ENCODE measurements around the gene RARA.
"Not testable (repeated sequence)": the region's sequence is repeated elsewhere in the genome, so short reads cannot be mapped to it uniquely, and the experiment has no call there.

Gene RARA

GRCh38 chr17:40374821-40375498 is 66.0 kb downstream of the RARA start:
- no peak for DNase-seq (ENCODE audit: low read depth)

DNA sequence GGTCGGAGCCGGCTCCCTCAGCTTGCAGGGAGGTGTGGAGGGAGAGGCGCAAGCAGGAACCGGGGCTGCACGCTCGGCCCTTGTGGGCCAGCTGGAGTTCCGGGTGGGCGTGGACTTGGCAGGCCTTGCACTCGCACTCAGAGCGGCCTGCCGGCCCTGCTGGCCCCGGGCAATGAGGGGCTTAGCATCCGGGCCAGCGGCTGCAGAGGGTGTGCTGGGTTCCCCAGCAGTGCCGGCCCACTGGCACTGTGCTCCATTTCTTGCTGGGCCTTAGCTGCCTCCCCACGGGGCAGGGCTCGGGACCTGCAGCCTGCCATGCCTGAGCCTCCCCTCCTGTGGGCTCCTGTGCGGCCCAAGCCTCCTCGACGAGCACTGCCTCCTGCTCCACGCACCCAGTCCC is 66.8 kb downstream of the RARA start:
- DNase-seq (ENCODE audit: low read depth), result not testable (repeated sequence)

DNA sequence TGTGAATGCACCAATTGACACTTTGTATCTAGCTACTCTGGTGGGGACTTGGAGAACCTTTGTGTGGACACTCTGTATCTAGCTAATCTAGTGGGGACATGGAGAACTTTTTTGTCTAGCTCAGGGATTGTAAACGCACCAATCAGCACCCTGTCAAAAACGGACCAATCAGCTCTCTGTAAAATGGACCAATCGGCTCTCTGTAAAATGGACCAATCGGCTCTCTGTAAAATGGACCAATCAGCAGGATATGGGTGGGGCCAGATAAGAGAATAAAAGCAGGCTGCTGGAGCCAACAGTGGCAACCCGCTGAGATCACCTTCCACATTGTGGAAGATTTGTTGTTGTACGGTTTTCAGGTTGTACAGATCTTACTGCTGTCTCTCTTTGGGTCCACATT is 67.6 kb downstream of the RARA start:
- DNase-seq (ENCODE audit: low read depth), result not testable (repeated sequence)

DNA sequence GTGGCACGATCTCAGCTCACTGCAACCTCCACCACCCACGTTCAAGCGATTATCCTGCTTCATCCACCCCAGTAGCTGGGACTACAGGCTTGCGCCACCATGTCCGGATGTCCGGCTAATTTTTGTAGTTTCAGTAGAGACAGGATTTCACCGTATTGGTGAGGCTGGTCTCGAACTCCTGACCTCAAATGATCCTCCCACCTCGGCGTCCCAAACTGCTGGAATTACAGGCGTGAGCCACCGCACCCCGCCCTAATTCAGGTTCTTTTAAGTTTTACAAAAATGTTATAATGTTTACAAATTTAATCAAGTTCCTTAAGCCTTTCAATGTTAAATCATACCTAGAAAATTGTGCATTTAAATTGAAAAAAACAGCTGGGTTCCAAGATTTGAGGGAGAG is 68.9 kb downstream of the RARA start:
- no peak for DNase-seq (ENCODE audit: low read depth)

DNA sequence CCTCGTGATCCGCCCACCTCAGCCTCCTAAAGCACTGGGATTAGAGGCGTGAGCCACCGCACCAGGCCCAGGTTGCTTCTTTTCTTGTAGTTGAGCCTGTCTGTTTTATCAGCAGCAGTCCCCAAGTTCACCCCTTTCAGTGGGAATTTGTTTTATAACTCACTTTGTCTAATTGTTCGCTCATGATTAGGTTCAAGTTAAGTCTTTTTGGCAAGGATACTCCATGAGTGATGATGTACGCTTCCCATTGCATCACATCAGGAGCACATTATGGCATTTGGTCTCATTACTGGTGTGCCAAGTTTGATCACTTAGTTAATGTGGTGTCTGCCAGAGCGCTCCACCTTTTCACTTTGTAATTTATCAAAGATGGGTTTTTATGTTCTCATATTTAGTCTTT is 70.0 kb downstream of the RARA start:
- no peak for DNase-seq (ENCODE audit: low read depth)

DNA sequence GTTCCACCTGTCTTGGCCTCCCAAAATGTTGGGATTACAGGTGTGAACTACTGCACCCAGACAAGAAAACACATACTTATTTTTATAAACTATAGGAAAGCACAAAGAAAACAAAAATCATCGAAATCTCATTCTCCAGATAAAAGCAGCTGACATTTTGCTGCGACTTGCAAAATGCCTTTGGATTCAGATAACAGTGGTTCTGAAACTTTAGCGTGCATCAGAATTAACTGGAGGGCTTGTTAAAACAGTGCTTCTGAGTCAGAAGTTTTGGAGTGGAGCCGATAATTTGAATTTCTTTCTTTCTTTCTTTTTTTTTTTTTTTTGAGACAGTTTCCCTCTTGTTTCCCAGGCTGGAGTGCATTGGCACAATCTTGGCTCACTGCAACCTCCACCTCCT is 73.3 kb downstream of the RARA start:
- no peak for DNase-seq (ENCODE audit: low read depth)

- DNase-seq (ENCODE audit: low read depth), result not testable (repeated sequence)
Measured at GRCh38 chr17:40386555-40386954, 77.6 kb downstream of the RARA start.

DNA sequence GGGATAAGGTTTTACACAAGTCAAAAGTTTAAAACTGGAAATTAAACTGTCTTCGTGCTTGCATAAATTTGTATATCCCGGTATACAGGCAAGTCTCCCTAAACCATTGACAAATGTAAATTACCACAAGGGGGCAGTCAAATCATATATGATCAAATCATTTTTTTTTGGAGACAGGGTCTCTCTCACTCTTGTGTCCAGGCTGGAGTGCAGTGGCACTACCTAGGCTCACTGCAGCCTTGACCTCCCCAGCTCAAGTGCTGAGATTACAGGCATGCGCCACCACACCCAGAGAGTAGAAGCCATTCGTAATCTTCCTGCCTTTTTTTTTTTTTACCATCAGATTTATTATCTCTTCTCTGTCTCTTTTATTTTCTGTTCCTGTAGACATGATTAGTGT is 90.2 kb downstream of the RARA start:
- no peak for DNase-seq (ENCODE audit: low read depth)

DNA sequence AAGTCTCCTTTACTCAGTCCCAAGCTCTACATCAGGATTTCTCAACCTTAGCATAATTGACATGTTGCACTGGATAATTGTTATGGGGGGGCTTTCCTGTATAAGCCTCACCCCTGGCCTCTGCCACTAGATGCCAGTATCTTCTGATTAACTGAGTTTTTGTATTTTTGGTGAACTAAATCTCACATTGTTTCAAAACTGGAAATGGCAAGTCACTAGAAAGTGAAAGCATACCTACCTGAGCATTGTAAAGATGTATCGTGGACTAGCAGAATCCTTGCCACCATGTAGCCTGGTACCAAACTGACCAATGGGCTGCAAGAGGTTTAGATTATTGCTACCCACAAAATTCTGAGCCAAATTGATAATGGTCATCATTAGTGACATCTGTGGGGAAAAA is 93.7 kb downstream of the RARA start:
- no peak for DNase-seq (ENCODE audit: low read depth)

DNA sequence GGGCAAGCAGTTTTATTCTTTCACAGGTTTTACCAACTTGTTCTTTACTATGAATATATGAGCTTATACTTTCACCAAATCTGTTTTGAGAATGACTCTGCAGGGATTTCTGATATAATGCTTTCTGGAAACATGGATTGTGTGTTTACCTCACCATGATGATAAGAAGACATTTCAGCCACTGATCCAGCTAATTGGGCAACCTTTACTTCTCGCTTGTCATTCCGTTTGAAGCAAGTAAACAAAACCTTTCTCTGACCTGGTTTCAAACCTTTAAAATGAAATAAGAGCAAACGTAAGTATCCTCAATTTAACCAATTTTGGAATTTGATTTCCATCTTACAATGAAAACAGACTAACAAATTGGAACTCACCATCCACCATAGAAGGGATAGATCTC is 95.0 kb downstream of the RARA start:
- DNase-seq (ENCODE audit: low read depth), result no peak
